Activated T-cell treated with anti-CD3 and anti-CD28 coated beads, Interleukin-2, amount 50 U/mL, for 48 hours (primary cell): ENCODE data around the gene EEF2KMT.
"Not testable (repeated sequence)": the region's sequence is repeated elsewhere in the genome, so short reads cannot be mapped to it uniquely, and the experiment has no call there.

ENCODE experiments used
- DNase-seq, 2 experiments: peaks; one replicate each; pipeline ENCODE4 v3.0.0-alpha.2; 2020

Gene EEF2KMT

GRCh38 chr16:5095145-5095830, 2.3 kb downstream of the EEF2KMT start:
- DNase-seq, result not testable (repeated sequence)

- DNase-seq, result not testable (repeated sequence)
Observed at GRCh38 chr16:5093746-5094145, 3.8 kb downstream of the EEF2KMT start.

GRCh38 chr16:5093081-5093480, 4.5 kb downstream of the EEF2KMT start:
- DNase-seq, result not testable (repeated sequence)

- DNase-seq, result not testable (repeated sequence)
Observed at GRCh38 chr16:5090592-5090991, 7.0 kb downstream of the EEF2KMT start.

- not testable (repeated sequence) for DNase-seq
Observed at GRCh38 chr16:5089911-5090555, 7.6 kb downstream of the EEF2KMT start.

- DNase-seq, result not testable (repeated sequence)
Observed at GRCh38 chr16:5088936-5089335, 8.7 kb downstream of the EEF2KMT start.

- DNase-seq, result not testable (repeated sequence)
Observed at GRCh38 chr16:5088086-5088790, 9.4 kb downstream of the EEF2KMT start.

- DNase-seq, result not testable (repeated sequence)
Observed at GRCh38 chr16:5085716-5086115, 11.9 kb downstream of the EEF2KMT start.

GRCh38 chr16:5084802-5085201, 12.8 kb downstream of the EEF2KMT start:
- DNase-seq, result peak; percentile 74 to 75

GRCh38 chr16:5084099-5084731, 13.4 kb downstream of the EEF2KMT start:
- not testable (repeated sequence) for DNase-seq

- not testable (repeated sequence) for DNase-seq
Observed at GRCh38 chr16:5083646-5084045, 13.9 kb downstream of the EEF2KMT start.

- not testable (repeated sequence) for DNase-seq
Observed at GRCh38 chr16:5080996-5081395, 16.6 kb downstream of the EEF2KMT start.

- DNase-seq, result not testable (repeated sequence)
Observed at GRCh38 chr16:5080461-5080860, 17.1 kb downstream of the EEF2KMT start.

- no peak for DNase-seq
Observed at GRCh38 chr16:5078626-5079025, 19.0 kb downstream of the EEF2KMT start.

- no peak for DNase-seq
Observed at GRCh38 chr16:5077304-5077703, 20.3 kb downstream of the EEF2KMT start.

- no peak for DNase-seq
Observed at GRCh38 chr16:5075637-5076036, 22.0 kb downstream of the EEF2KMT start.

- not testable (repeated sequence) for DNase-seq
Observed at GRCh38 chr16:5073771-5074170, 23.8 kb downstream of the EEF2KMT start.

GRCh38 chr16:5073279-5073629, 24.3 kb downstream of the EEF2KMT start:
- no peak for DNase-seq

GRCh38 chr16:5072334-5073278, 25.0 kb downstream of the EEF2KMT start:
- no peak for DNase-seq

GRCh38 chr16:5071681-5072333, 25.8 kb downstream of the EEF2KMT start, which contains the start of gene ALG1:
Gene ALG1 (plus strand): TSS chr16:5071843. CDS start chr16:5071850, 7 bp downstream.
- DNase-seq, result peak; percentile 91 to 93

GRCh38 chr16:5071341-5071680, 26.3 kb downstream of the EEF2KMT start:
- DNase-seq, result no peak
